Neural progenitor cell (in vitro differentiated cells): ENCODE results near the gene LTC4S.
"Not testable (repeated sequence)": the region's sequence is repeated elsewhere in the genome, so short reads cannot be mapped to it uniquely, and the experiment has no call there.

Experiments
- CTCF ChIP-seq: fragments of 200-600 bp; sonication (generic); IDR thresholded peaks from 2 replicates; pipeline ENCODE4 v1.5.1; 2017; ENCODE audit warnings: antibody characterized with exemption, mild to moderate bottlenecking
- EZH2 ChIP-seq: fragments of 200-600 bp; sonication (generic); IDR thresholded peaks from 2 replicates; pipeline ENCODE4 v1.6.1; 2017; ENCODE audit warnings: antibody characterized with exemption, mild to moderate bottlenecking, moderate library complexity

GRCh38 chr5:179789278-179789677 lies 4.5 kb upstream of the LTC4S start:
- not testable (repeated sequence) for TF ChIP-seq EZH2, CTCF
